KBM-7 (cell line): ENCODE data around the gene TYROBP.
"Not testable (repeated sequence)": the region's sequence is repeated elsewhere in the genome, so short reads cannot be mapped to it uniquely, and the experiment has no call there.

Source experiments
- DNase-seq: peaks from one replicate; pipeline ENCODE4 v3.0.0-alpha.2; 2015
- in situ Hi-C: fragments of 300-500 bp; cut with MboI; formaldehyde crosslinking; loops from 2 replicates; pipeline ENCODE4 v1.14.3; 2020; ENCODE audit warnings: low sequenced_read_pairs, low pct_unique_long_range_greater_than_20kb, mixed read lengths

The TYROBP gene

DNA sequence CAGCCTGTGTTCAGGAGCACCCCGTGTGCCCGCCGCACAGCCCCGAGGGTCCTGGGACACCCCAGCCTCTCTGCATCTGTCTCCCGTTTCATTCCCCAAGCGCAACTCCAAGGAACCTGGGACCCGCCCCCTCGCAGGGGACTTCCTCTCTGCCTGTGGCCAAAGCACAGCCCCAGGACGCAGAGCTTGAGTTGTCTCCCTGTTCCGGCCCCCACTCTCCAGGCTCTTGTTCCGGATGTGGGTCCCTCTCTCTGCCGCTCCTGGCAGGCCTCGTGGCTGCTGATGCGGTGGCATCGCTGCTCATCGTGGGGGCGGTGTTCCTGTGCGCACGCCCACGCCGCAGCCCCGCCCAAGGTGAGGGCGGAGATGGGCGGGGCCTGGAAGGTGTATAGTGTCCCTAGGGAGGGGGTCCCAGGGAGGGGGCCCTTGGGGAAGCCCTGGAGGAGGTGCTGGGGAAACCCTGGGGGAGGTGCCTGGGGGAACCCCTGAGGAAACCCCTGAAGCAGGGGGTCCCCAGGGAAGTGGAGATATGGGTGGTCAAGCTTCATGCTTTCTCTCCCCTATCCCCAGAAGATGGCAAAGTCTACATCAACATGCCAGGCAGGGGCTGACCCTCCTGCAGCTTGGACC is 4.4 kb downstream of the TYROBP start:
- in situ Hi-C loops, result no loop called here

DNA sequence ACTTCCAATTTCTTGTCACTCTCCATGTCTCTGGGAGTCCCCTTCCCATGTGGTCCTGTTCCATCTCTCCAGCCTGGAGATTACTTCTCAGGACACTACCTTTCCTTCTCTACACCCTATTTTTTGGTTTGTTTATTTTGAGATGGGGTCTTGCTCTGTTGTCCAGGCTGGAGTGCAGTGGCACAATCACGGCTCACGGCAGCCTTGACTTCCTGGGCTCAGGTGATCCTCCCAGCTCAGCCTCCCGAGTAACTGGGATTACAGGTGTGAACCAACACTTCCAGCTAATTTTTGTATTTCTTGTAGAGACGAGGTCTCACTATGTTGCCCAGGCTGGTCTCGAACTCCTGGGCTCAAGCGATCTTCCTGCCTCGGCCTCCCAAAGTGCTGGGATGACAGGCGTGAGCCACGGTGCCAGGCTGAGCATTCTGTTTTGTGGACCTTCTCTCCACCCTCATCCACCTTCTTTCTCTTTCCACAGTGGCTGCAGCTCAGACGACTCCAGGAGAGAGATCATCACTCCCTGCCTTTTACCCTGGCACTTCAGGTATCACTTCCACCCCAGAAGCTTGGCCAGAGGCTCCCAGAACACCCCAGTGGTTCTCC is 5.1 kb downstream of the TYROBP start:
- in situ Hi-C loops, result no loop called here
- DNase-seq, result no peak

More for the DNA sequence above, 4.4 kb downstream of the TYROBP start:
- peak; percentile 97 for DNase-seq

DNA sequence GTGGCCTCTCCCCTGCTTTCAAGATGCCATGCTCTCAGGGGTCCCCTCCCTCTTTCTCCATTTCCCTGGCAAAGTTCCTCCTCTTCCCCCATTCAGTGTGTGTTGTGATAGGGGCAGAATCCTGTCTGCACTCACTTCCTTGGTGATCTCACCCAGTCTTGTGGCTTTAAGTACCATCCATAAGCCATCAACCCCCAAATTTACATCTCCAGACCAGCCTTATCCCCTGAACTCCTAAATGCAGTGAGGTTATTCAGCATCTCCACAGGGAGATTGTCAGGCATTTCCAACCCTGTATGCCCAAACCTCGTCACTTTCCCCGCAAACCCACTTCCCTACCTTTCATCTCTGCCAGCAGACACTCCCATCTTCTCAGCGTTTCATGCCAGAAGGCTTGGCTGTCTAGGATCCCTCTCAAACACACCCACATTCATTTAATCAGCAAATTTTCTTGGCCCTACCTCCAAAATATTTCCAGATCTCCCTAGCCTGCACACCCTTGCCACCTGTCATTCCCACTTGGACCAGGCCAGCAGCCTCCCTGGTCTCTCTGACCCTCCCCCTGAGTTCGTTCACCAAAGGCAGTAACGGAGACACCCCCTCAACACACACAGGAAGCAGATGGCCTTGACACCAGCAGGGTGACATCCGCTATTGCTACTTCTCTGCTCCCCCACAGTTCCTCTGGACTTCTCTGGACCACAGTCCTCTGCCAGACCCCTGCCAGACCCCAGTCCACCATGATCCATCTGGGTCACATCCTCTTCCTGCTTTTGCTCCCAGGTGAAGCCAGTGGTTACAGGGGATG is 6.0 kb downstream of the TYROBP start, which contains the start of gene HCST:
TSS of gene HCST (plus strand) at position 676 of the 808 bp plus-strand sequence. CDS start at position 741, 65 bp downstream.
- in situ Hi-C loops, result no loop called here
- peak; percentile 88 for DNase-seq

DNA sequence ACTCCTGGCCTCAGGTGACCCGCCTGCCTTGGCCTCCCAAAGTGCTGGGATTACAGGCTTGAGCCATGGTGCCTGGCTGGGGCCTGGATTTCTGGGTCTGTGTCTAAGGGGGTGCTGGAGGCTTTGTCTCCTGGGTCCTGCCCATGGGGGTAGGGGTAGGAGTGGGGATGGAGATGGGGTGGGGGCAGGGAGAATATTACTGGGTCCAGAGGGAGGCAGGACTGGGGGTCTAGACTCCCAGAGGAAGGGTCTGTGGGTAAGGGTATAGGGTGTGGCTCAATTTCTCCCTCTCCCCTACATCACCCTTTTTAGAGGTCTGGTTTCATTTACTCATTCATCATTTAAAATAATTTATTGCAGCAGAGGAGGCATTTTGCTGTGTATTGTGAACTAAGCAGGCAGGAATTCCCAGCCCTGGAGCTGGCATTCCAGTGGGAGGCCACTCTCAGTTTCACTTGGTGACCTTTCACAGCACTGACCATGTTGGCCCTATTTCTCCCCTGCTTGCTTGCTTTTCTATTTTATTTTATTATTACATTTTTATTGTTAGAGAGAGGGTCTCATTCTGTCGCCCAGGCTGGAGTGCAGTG is 6.9 kb downstream of the TYROBP start:
- no peak for DNase-seq
- in situ Hi-C loops, result no loop called here

DNA sequence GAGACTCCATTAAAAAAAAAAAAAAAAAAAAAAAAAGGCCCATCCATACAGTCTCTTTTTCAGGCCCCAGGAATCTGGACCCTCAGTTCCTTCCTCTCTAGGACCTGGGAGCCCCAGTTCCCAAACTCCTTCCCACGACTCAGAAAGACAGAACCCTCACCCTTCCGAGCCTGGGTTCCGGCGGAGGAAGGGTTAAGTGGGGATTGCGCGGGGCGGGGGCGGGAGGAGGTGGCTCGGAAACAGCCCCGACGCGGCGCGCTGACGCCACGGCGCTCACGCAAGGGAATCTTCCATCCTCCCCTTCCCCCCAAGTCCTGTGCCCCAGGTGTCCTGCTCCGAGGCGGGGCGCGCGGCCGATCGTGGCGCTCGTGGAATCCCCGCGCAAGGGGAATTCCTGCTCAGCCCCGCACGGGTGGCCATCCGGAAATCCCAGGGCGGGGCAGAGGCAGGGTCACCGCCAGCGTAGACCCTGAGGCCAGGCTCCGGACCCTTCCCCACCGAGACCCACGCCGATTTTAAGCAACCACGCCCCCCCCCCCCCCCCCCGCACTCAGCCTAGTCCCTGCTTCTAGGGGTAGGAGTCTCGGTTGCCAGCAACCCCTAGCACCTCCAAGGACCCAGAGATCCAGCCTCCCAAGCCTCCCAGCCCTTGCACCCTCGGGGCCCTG is 8.4 kb downstream of the TYROBP start:
- DNase-seq, result peak; percentile 88
- in situ Hi-C loops, result no loop called here

DNA sequence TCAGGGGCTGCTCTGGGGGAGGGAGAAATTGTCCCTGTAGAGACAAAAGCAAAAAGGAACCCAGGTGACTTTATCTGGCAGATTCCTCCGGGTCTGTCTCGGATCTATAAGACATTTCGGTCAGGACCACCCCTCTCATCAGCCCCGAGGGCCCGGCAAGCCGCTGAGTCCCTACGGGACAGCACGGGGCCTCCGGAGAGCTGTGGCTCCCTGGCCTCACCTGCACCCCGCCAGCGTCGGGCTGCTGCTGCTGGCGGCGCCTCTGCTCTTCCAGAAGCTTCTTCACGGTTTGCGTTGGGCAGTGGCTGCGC is 9.6 kb downstream of the TYROBP start:
- DNase-seq, result no peak
- in situ Hi-C loops, result no loop called here

DNA sequence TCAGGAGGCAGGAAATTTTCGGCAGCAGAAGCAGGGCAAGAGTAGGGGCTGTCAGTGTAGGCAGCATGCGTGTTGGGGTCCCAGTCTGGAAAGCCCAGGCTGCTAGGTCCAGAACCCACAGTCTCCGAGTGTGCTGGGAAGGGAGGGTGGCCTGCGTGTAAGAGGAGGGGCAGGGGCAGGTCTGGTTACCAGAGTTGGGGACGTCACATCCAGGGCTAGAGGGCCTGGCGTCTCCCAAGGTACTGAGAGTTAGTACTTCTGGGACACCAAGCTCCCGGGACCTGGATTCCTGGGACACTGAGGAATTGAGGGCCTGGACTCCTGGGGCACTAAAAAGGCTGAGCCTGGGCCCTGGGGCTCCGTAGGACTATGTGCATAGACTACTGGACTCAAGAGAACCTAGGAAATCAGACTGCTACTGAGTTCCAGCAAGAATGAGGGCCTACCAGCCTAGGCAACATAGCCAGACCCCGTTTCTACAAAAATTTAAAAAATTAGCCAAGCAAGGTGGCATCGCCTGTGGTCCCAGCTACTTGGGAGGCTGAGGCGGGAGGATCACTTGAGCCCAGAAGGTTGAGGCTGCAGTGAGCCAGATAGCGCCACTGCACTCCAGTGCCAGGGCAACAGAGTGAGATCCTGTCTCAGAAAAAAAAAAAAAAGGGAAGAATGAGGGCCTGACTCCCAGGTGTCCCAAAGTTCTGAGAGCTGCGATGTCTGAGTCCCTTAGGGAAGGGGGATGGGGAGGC is 10.2 kb downstream of the TYROBP start:
- in situ Hi-C loops, result no loop called here
- no peak for DNase-seq

DNA sequence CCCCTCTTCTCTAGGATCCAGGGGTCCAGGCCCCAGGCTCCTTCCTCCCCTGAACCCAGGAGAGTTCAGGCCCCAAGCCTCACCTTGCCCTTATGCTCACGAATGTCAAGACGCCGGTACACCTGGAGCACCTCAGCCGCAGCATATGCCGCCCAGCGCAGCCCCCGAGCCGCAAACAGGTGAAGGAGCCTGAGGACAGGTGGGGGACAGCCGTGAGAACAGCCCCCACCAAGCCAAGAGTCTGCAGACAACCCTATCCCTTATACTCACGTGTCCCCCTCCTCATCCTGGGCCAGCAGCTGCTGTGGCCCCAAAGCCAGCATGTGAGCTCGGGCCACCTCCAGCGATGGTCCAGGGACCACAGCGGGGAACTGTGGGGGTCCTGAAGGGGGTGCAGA is 11.5 kb downstream of the TYROBP start:
- no peak for DNase-seq
- in situ Hi-C loops, result no loop called here

DNA sequence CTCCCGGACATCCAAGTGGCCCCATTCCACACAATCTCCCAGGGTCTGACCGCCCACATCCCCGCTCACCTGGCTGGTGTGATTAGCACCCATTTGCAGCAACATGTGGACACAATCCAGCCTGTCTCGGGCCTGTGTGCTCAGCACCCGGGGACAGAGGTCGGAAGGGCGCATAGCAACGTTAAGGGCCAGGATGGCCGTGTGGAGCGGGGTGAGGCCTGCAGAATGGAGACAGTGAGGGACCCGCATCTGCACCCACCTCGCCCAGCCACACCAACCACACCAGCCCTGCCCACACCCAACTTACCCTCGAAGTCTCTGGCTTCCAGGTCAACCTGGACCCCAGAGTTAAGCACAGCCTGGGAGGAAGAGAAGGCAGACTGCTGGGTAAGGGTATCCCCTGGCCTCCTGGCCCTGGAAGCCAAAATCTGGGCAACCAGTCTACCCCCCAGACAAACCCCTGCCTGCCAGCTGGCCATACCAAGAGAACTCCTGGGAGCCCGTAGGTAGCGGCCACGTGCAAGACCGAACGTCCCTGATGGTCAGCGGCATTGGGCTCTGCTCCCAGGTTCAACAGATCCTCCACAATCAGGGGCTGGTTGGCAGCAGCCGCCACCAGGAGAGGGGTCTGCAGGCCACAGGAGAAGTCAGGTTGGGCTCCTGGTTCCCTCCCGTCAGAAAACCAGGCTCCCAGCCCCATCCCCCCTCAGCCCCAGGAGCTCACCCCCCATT is 12.0 kb downstream of the TYROBP start:
- in situ Hi-C loops, result no loop called here
- DNase-seq, result no peak

DNA sequence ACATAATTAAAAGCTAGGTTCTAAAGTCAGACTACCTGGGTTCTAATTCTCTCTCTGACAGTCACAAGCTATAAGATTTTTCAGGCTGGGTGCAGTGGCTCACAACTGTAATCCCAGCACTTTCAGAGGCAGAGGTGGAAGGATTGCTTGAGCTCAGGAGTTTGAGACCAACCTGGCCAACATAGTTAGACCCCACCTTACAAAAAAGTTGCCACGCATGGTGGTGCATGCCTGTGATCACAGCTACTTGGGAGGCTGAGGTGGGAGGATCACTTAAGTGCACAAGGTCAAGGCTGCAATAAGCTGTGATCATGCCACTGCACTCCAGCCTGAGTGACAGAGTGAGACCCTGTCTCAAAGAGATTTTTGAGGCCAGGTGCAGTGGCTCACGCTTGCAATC is 13.8 kb downstream of the TYROBP start:
- DNase-seq, result no peak
- in situ Hi-C loops, result no loop called here

DNA sequence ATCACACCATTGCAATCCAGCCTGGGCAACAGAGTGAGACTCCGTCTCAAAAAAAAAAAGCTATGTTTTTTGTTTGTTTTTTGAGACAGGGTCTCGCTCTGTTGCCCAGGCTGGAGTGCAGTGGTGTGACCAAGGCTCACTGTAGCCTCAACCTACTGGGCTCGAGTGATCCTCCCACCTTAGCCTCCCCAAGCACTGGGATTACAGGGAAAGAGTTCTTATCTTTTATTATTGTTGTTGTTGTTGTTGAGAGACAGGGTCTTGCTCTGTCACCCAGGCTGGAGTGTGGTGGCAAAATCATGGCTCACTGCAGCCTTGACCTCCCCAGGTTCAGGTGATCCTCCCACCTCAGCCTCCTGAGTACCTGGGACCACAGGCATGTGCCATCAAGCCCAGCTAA is 16.3 kb downstream of the TYROBP start:
- in situ Hi-C loops, DNase-seq: not testable (repeated sequence)

DNA sequence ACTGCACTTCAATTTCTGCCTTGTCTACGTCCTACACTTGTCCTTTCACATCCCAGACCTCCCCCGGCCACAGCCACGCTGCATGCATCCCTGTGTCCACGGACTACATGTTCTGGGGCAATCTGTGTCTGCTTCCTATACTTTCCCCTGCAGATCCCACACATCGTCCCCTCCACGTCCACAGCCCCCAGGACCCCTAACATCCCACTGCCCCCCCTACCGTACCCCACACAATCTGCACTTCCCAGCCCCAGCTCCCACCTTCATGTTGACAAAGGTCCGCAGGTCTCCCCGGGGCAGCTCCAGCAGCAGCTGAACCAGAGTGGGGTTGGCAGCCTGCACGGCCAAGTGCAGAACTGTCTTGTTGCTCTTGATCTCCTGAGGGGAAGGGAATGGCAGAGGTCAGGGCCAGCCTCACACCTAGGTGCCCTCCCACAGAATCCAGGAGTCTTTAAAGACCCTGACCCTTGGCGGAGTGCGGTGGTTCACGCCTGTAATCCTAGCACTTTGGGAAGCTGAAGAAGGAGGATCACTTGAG is 17.9 kb downstream of the TYROBP start:
- in situ Hi-C loops, result no loop called here
- DNase-seq, result no peak

DNA sequence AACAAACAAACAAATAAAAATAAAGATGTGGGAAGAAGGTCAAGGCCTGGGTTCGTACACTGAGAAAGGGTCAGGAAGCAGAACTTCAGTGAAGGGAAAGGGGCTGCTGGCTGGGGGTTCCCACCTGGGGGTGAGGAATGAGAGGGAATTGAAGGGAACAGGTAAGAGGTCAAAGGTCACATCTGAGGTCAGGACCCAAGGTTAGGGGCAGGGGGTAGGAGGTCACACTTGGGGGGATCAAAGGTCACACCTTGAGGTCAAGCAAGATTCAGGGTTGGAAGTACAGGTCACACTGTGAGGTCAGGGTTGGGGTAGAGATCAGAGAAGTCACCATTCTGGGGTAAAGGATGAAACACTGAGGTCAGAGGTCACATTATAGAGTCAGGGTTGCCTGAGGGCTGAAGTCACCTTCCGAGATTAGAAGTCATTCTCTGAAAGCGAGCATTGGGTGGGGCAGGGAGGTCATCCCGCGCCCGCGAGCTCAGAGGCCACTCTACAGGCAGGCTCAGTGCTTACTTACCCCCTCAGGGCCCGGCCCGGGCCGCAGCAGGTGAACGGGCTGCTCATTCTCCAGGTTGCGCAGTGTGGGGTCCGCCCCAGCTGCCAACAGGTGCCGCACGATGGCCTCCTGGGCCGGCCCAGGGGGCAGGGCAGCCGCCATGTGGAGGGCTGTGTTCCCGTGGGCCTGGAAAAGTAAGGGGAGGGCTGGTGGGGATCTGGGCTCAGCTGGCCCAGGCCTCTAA is 18.6 kb downstream of the TYROBP start:
- in situ Hi-C loops, result no loop called here
- no peak for DNase-seq

DNA sequence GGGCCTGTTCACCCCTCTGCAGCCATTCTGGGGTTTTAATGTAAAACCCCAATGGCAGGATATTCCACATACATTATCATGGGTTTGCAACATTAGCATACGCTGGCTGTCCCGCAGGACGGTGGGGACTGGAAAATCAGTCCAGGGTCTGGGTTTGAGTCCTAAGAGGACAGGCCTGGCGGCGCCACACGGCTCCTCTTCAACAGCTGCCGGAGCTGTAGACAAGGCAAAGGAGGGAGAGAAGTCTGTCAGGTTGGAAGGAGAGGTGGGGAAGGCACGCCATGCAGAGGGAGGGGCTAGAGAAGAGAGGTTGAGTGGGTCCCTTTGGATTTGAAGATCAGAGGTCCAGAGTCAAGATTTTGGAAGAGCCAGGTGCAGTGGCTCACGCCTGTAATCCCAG is 19.7 kb downstream of the TYROBP start:
- in situ Hi-C loops, result no loop called here
- no peak for DNase-seq

DNA sequence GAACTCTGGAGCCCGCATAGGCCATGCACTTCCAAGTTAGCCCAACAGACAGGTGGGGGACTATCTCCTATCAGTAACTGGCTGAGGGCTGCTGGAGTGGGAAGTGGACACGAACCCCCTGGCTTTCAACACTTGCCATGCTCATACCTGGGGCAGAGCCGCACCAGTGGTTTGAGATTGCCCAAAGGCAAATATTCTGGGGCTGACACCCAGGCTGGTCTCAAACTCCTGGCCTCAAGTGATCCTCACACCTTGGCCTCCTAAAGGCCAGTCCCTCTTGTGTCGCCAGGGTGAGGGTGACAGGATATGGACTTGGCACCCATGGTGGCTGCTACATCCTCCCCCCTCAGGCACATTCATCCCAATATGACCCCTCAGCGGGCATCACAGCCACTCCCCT is 20.9 kb downstream of the TYROBP start:
- no peak for DNase-seq
- in situ Hi-C loops, result no loop called here

DNA sequence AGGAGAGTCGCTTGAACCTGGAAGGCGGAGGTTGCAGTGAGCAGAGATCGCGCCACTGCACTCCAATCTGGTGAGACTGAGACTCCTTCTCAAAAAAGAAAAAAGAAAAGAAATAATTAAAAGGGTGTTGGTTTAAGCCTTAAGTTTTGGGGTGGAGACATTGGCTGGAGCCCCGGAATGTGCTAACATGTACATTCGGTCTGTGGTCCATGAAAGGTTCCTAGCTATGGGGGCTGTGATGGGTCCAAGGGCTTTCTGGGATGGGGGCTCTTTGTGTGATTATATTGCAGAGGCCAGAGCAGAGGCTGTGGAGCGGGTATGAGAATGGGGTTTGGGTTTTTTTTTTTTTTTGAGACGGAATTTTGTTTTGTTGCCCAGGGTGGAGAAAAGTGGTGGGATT is 22.2 kb downstream of the TYROBP start:
- no peak for DNase-seq
- in situ Hi-C loops, result no loop called here

DNA sequence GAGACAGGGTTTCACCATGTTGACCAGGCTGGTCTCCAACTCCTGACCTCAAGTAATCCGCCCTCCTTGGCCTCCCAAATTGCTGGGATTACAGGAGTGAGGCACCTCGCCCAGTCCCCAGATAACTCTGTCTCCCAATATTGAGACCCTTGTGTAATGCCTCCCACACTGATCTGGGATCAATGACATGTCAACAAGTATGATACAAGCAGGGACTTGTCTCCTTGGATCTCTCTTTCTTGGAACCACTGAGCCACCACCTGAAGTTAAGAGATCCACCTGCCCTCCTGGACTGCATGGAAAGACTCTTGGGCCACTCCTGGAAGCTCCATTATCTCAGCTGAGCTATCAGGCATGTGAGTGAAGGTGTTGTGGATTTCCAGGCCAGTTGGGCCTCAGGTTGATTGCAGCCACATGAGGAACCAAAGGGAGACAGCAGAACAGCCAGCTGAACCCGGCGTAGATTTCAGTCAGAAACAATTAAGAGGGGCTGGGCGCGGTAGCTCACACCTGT is 22.8 kb downstream of the TYROBP start:
- no peak for DNase-seq
- in situ Hi-C loops, result no loop called here
